GM12801 (cell line): ENCODE data around the gene TOPORS.

Experiments
- CTCF ChIP-seq: IDR thresholded peaks from one replicate; pipeline ENCODE4 v1.5.1; 2011; ENCODE audit warnings: control low read depth; ENCODE audit not compliant: insufficient read length; ENCODE audit errors: extremely low read depth

Gene TOPORS

GRCh38 chr9:32518276-32518675 lies 34.1 kb downstream of the TOPORS start:
- no peak for TF ChIP-seq CTCF

- TF ChIP-seq CTCF, result no peak
Measured at GRCh38 chr9:32516241-32516640, 36.1 kb downstream of the TOPORS start.

- no peak for TF ChIP-seq CTCF
Measured at GRCh38 chr9:32508728-32509127, 43.7 kb downstream of the TOPORS start.

GRCh38 chr9:32503008-32503407 lies 49.4 kb downstream of the TOPORS start:
- no peak for TF ChIP-seq CTCF

GRCh38 chr9:32502464-32502863 lies 49.9 kb downstream of the TOPORS start:
- no peak for TF ChIP-seq CTCF

GRCh38 chr9:32501868-32502267 lies 50.5 kb downstream of the TOPORS start:
- TF ChIP-seq CTCF, result no peak

- no peak for TF ChIP-seq CTCF
Measured at GRCh38 chr9:32500768-32501167, 51.6 kb downstream of the TOPORS start.

- TF ChIP-seq CTCF, result no peak
Measured at GRCh38 chr9:32497921-32498320, 54.5 kb downstream of the TOPORS start.
